Measurements from ENCODE around the gene KLHDC4. TPM values are rescaled to one million over a fixed set of nuclear protein-coding genes. Genes with fewer than 3 reads are reported as not detected.

The KLHDC4 gene
- total RNA-seq, 1 experiment from 2014 or later = 117 TPM

DNA sequence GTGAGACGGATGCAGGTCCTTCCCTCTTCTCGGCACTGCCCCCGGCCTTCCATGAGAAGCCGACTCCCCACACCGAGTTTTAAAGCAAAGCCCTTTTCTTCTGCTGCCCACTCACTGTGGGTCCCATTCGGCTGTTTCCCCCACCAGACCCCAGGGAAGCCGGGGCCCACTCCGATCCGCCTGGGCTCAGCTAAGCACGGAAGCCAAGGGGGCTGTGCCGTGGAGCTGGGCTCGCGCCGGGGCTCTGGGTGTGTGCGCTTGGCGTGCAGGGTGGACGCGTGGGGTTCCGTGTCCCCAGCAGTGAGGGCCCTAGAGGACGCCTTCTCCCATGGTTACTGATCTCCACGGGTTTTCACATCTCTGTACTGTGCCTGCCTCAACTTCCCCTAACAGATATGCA lies 68.5 kb downstream of the KLHDC4 start:
- TF ChIP-seq, protein P1, sequence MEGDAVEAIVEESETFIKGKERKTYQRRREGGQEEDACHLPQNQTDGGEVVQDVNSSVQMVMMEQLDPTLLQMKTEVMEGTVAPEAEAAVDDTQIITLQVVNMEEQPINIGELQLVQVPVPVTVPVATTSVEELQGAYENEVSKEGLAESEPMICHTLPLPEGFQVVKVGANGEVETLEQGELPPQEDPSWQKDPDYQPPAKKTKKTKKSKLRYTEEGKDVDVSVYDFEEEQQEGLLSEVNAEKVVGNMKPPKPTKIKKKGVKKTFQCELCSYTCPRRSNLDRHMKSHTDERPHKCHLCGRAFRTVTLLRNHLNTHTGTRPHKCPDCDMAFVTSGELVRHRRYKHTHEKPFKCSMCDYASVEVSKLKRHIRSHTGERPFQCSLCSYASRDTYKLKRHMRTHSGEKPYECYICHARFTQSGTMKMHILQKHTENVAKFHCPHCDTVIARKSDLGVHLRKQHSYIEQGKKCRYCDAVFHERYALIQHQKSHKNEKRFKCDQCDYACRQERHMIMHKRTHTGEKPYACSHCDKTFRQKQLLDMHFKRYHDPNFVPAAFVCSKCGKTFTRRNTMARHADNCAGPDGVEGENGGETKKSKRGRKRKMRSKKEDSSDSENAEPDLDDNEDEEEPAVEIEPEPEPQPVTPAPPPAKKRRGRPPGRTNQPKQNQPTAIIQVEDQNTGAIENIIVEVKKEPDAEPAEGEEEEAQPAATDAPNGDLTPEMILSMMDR (IDR thresholded peaks at IDR 0.05; ENCODE audit: insufficient read depth in 1 of 2, low read depth in 1 of 2, low read length in 1 of 2, severe bottlenecking in 1 of 2, unreplicated experiment in 1 of 2) = no peak
- POLR2A ChIA-PET = no interaction called here
- peaks cover 1% of the 10 kb centered on the region for H3K36me3 ChIP-seq (ENCODE audit: control insufficient read depth, insufficient read depth, low read length)
- CTCF ChIA-PET = no interaction called here
- H3K4me3 ChIP-seq (ENCODE audit: low read depth, low read length) = no peak overlapping the region
- peaks cover 33% of the 10 kb centered on the region for H3K36me3 Mint-ChIP-seq (ENCODE audit: insufficient read depth, unreplicated experiment)
- H3K4me1 ChIP-seq = no peaks in the 10 kb centered on the region
- no peak for DNase-seq
- H3K27ac Mint-ChIP-seq (ENCODE audit: unreplicated experiment) = no peak overlapping the region
- H3K4me3 Mint-ChIP-seq (ENCODE audit: unreplicated experiment) = no peak overlapping the region
- no TSS peak for BruUV-seq (replicated peaks)
- intact Hi-C loops (cut with micrococcal nuclease; ENCODE audit: unreplicated experiment) = no loop called here
- no peaks in the 10 kb centered on the region for H3K9me3 Mint-ChIP-seq (ENCODE audit: unreplicated experiment)
- no peaks in the 10 kb centered on the region for H3K4me1 Mint-ChIP-seq (ENCODE audit: low read depth, unreplicated experiment)
- H3K9me3 ChIP-seq = no peaks in the 10 kb centered on the region
- H3K27me3 Mint-ChIP-seq (ENCODE audit: insufficient read depth, unreplicated experiment) = no peaks in the 10 kb centered on the region
- no peaks in the 10 kb centered on the region for H3K27me3 ChIP-seq (replicated peaks; ENCODE audit: control insufficient read depth, insufficient read depth, low read length)

DNA sequence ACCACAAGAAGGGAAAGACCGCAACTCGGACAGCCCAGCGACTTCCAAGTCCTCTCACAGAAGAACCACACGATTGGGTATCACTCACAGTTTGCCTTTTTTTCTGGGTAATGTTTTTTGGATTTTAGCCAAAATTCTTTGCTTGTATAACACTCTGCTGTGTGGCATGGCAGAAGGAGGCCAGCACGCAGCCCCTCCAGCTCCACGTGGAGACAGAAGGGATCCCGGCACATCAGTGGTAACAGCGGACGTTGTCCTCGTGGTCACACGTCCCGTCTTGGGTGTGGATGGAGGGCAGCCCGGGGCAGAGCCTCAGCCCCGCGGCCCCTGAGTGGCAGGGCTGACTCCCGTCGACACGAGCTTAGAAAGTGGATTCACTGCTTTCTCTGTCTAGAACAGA lies 69.1 kb downstream of the KLHDC4 start:
- ChIA-PET POLR2A (no interaction called here), CTCF (no interaction called here)
- Histone ChIP-seq H3K4me3 (ENCODE audit: low read depth, low read length) (no peak overlapping the region), H3K4me1 (no peaks in the 10 kb centered on the region), H3K36me3 (ENCODE audit: control insufficient read depth, insufficient read depth, low read length) (no peaks in the 10 kb centered on the region; the same call in 1 of the 2 replicates), H3K9me3 (no peaks in the 10 kb centered on the region), H3K27me3 (replicated peaks; ENCODE audit: control insufficient read depth, insufficient read depth, low read length) (no peaks in the 10 kb centered on the region)
- no peak for DNase-seq
- intact Hi-C loops (cut with micrococcal nuclease; ENCODE audit: unreplicated experiment) = no loop called here
- TF ChIP-seq, protein P1 (IDR thresholded peaks at IDR 0.05; ENCODE audit: insufficient read depth in 1 of 2, low read depth in 1 of 2, low read length in 1 of 2, severe bottlenecking in 1 of 2, unreplicated experiment in 1 of 2) = no peak
- Mint-ChIP-seq H3K27me3 (ENCODE audit: insufficient read depth, unreplicated experiment) (no peaks in the 10 kb centered on the region), H3K36me3 (ENCODE audit: insufficient read depth, unreplicated experiment) (peaks cover 33% of the 10 kb centered on the region), H3K4me1 (ENCODE audit: low read depth, unreplicated experiment) (no peaks in the 10 kb centered on the region), H3K27ac (ENCODE audit: unreplicated experiment) (no peak overlapping the region), H3K4me3 (ENCODE audit: unreplicated experiment) (no peak overlapping the region), H3K9me3 (ENCODE audit: unreplicated experiment) (no peaks in the 10 kb centered on the region)
- BruUV-seq (replicated peaks) = no TSS peak

DNA sequence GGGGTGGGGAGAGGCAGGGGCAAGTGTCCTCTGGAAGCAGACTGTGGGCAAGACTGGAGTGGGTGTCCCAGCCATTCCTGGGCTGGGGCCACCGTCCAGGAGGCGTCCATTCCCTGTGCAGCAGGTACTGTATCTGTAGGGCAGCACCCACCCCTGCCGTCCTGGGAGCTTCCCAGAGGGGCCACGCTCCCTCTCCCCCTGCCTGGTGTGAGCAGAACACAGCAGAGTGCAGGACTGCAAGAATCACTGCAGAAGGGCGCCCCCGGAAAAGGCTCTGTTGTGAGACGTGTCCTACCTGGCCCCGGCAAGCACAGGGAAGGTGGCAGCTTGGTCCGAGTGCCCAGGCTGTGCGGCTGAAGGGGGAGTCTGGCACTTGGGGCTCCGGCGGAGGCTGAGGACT lies 70.3 kb downstream of the KLHDC4 start:
- Histone ChIP-seq H3K36me3 (ENCODE audit: control insufficient read depth, insufficient read depth, low read length) (no peaks in the 10 kb centered on the region; the same call in 1 of the 2 replicates), H3K4me3 (ENCODE audit: low read depth, low read length) (no peak overlapping the region), H3K4me1 (no peaks in the 10 kb centered on the region), H3K27me3 (replicated peaks; ENCODE audit: control insufficient read depth, insufficient read depth, low read length) (no peaks in the 10 kb centered on the region), H3K9me3 (no peaks in the 10 kb centered on the region)
- Mint-ChIP-seq H3K4me1 (ENCODE audit: low read depth, unreplicated experiment) (no peaks in the 10 kb centered on the region), H3K27me3 (ENCODE audit: insufficient read depth, unreplicated experiment) (peaks cover 3% of the 10 kb centered on the region), H3K27ac (ENCODE audit: unreplicated experiment) (no peak overlapping the region), H3K9me3 (ENCODE audit: unreplicated experiment) (no peaks in the 10 kb centered on the region), H3K36me3 (ENCODE audit: insufficient read depth, unreplicated experiment) (peaks cover 39% of the 10 kb centered on the region), H3K4me3 (ENCODE audit: unreplicated experiment) (no peak overlapping the region)
- intact Hi-C loops (cut with micrococcal nuclease; ENCODE audit: unreplicated experiment) = no loop called here
- BruUV-seq (replicated peaks) = no TSS peak
- ChIA-PET POLR2A (no interaction called here), CTCF (no interaction called here)
- DNase-seq = no peak
- TF ChIP-seq, protein P1 (IDR thresholded peaks at IDR 0.05; ENCODE audit: insufficient read depth in 1 of 2, low read depth in 1 of 2, low read length in 1 of 2, severe bottlenecking in 1 of 2, unreplicated experiment in 1 of 2) = no peak

Measured in Caco-2 (cell line).